ENCODE results near the gene ZNF490.

GRCh38 chr19:12617646-12618045, 7.0 kb upstream of the ZNF490 start:
- TF ChIP-seq EZH2 (IDR thresholded peaks at IDR 0.05; ENCODE audit: borderline replicate concordance, insufficient read depth, low read depth, low read length, poor library complexity, severe bottlenecking), result no peak
- no peak for TF ChIP-seq CTCF (IDR thresholded peaks at IDR 0.05)

All from B cell (primary cell).